Lower leg skin (tissue), 3 donors: ENCODE results near the gene PLEKHH2.

Experiments used
- CTCF ChIP-seq, 3 donors: fragments of 450-650 bp; IDR thresholded peaks; one replicate each; pipeline ENCODE4 v1.5.1; 2016; ENCODE audit warnings: antibody characterized with exemption in 3 of 3, mild to moderate bottlenecking in 3 of 3, moderate library complexity in 2 of 3
- POLR2A ChIP-seq, 2 donors: fragments of 450-650 bp; IDR thresholded peaks; one replicate each; pipeline ENCODE4 v1.6.1; 2016 to 2017; ENCODE audit warnings: antibody characterized with exemption in 2 of 2, mild to moderate bottlenecking in 1 of 2, moderate library complexity in 1 of 2

GRCh38 chr2:43787895-43788294, 150.8 kb downstream of the PLEKHH2 start:
- TF ChIP-seq CTCF (IDR thresholded peaks at IDR 0.05) (no peak), POLR2A (IDR thresholded peaks at IDR 0.05) (no peak)
